NCI-H2081 (cell line): ENCODE measurements around the gene HHIPL1.

Source experiments
- DNase-seq, 2 experiments: peaks; one replicate each; lab custom pipeline; 2025; lab: John Stamatoyannopoulos, UW

The HHIPL1 gene

DNA sequence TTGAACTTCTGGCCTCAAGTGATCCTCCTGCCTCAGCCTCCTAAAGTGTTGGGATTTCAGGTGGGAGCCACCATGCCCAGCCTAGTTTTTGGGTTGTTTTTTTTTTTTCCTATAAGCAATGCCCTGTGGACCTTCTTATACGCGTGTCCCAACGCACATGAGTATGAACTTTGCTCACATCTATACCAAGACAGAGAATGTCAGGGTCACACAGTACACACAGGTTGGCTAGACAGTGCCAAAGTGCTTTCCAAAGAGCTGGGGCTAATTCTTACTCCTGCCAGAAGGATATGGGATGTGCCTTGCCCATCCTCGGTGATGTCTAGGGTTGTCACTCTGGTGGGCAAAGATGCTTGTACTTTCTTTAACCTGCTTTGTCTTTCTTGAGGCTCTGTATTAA is 33.3 kb upstream of the HHIPL1 start:
- DNase-seq, result no peak

DNA sequence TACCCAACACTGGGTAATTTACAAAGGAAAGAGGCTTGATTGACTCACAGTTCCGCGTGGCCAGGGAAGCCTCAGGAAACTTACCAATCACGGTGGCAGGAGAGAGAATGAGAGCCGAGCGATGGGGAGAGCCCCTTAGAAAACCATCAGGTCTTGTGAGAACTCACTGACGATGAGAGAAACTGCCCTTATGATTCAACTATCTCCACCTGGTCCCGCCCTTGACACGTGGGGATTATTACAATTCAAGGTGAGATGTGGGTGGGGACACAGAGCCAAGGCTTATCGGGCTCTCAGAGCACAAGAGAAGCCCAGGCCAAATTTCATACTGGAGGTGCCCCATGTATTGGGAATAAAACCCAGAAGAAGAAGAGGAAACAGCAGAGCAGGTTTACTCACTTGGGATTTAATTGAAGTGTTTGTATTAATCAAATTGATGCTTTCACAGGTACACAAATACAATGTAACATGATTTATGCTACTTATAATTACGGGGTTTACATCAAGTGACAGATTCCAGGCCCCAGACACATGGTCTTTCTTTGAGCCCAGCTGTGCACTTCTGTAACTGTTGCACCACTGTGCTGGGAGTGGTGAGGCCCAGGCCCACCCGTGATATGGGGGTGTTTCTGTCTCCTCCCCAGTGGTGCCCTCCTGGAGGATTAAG is 32.7 kb upstream of the HHIPL1 start:
- peak; percentile 57 to 72 for DNase-seq

DNA sequence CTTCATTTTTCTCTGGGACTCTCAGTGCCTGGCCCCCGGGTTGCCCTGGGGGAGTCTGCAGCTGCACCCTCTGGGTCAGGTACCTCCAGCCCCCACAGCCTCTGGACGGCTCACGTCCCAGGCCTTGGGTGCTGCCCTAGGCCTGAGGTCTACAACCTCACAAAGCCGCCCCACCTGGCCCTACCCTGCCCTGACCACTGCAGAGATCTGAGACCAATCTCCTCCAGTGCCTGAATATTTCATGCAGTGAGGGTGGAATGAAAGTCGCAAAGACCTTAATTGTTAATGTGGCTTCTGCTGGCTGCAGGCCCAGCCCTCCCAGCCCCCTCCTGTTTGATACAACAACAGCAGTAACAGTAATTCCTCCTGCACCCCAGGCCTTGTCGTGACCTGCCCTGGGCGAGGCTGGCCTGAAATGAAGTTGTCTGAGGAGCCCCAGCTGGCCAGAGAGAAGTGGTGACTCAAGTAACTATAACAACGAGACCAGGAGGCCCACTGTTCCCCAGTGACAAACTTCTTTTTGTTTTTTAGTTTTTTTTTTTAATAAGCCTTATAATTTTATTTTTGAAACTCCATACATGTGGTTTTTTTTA is 32.1 kb upstream of the HHIPL1 start:
- peak in 1 of 2 experiments; percentile 48 for DNase-seq

DNA sequence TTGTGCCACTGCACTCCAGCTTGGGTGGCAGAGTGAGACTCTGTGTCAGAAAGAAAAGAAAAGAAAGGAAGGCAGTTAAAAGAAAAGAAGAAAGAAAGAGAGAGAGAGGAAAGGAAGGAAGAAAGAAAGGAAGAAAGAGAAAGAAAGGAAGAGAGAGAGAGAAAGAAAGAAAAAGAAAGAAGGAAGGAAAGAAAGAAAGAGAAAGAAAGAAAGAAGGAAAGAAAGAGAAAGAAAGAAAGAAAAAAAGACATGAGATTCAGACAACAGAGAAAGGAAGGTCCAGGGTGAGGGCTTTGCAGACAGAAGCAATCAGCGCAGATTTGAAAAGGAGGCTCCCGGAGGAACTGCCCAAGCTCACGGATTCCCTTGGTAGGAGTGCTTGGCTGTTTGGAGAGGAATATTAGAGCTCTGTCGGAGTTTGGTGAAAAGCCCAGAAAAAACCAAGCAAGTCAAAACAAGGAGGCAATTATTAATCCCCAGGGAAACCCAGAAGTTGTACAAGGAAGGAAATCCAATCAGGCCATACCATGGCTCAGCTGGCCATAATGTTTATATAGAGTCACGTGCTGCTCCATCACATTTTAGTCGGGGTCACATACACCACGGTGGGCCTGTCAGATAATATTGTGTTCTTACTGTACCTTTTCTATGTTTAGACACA is 29.3 kb upstream of the HHIPL1 start:
- DNase-seq, result no peak

DNA sequence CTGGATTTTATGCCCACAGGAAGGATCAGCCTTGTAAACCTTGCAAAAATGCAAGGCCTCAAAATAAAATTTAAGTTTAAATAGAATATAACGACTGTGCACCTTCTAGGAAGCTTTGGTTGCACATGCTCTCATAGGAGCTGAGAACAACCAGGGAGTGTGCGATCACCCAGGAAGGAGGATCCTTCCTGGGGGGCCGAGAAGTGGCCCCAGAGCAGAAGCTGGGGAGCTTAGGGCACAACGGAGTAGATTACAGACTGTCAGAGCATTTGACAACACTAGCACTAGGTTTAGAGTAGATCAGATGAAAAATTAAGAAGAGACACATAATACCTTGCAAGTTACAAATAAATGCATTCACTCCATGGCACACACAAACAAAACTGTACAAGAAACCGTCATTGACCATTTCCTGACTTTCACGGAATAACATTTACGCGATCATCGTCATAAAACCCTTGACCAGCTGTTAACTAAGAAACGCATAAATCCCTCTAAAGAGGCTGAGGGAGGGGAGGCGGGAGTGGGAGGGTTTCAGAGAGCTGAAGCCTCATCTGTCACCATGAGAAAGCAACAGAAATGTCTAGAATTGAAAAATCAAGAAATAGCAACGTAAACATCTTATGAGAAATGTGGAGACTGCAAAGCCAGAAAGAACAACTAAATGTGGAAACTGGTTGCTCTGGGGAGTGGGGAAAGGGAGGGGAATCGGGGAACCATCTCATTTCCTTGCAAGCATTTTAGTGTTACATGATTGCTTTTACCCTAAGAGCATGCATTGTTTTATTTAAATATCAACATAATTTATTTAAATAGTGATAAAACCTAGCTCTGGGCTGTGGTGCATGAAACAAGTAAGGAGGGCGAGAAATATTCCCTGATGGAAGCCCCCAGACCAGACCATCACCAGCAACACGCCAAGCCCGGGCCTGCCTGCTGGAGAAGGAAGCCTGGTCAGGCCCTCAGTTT is 27.8 kb upstream of the HHIPL1 start:
- DNase-seq, result no peak

DNA sequence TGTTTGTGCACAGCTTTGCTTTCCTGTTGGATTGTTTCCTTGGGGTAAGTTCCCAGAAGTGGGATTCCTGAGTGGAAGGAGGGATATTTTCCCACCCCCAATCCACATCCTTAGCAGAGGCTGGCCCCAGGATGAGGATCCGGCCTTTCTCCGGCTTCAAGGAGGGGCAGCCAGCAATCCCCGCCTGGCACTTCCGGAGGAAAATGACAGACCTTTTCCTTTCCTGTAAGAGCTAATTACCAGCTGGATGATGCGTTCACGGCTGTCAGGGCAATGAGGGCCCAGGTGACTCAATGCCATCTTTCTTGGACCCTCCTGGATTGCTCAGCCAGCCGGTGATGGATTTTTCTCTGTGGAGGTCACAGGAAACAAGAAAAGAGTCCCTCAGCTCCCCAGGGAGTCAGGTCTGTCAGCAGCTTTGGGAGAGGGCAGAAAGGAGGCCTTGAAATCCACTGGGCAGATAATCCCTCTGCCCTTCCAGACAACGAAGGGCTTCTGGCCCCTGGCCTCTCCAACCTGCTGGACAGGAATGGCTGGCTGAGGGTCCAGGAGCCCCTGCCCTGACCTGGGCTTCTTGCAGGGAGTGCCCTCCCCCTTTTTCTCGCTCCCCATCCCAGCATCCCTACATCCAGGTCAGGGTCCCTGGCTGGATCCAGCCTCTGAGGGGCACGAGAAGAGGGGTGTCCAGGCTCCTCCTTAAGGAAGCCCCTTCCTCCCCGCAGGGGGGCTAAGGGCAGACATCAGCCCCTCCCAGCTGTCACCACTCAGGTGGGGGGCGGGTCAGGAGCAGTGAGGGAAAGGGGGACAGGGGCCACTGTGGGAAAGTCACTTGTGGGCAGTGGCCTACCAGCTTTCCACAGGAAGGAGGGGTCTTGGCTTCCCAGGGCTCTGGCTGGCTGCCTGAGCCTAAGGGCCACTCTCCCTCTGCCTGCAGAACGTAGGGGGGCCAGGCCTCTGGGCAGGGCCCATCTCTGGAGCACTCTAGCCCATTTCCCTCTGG is 24.8 kb upstream of the HHIPL1 start:
- DNase-seq, result peak in 1 of 2 experiments; percentile 41

DNA sequence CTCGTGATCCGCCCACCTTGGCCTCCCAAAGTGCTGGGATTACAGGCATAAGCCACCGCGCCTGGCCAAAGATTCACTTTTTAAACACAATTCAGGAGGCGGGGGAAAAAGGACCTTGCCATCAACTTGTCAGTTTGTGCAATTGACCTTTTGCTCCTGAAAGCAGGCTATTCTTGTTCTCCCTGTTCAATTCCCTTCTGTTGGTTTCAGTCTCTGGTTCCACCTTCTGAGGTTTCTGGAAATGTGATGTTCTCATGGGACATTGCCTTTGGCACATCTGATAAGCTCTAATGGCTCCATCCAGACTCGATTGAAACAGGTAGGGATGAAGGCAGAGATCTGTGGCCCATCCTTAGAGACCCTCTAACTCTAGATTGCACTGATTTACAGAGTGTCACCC is 23.0 kb upstream of the HHIPL1 start:
- no peak for DNase-seq

DNA sequence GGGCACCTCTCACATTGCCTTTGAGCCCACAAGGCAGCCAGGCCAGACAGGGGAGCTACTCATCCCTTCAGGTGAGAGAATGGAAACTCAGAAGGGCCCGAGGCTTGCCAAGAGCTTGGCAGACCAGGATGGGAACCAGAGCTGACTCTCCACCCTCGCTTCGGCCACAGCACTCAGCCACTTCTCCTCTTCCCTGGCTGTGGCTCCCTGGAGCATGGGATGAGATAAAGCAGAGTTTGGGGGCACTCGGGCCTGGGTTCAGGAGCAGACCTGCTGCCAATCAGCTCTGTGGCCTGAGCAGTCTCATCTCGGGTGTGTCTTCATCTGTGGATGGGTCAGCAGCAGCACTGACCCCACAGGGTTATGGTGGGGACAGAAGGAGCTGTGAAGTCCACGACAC is 20.9 kb upstream of the HHIPL1 start:
- DNase-seq, result no peak

DNA sequence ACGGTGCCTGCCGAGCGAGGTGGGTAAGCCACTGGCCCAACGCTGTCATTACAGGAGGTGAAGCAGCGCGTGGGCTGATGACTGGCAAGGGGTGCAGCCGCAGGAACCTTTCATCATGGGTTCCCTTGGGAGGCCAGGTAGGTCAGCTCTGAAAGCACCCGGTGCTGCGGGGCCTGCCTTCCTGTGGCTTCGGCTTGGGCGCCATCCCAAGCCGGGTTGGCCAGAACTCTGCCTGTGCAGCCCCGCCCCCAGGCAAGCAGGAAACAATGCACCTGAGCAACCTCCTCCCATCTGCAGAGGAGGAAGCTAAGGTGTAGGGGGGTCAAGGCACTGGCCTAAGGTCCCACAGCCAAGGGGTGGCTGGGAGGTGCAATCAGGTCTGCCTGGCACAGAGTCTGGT is 20.0 kb upstream of the HHIPL1 start:
- no peak for DNase-seq

DNA sequence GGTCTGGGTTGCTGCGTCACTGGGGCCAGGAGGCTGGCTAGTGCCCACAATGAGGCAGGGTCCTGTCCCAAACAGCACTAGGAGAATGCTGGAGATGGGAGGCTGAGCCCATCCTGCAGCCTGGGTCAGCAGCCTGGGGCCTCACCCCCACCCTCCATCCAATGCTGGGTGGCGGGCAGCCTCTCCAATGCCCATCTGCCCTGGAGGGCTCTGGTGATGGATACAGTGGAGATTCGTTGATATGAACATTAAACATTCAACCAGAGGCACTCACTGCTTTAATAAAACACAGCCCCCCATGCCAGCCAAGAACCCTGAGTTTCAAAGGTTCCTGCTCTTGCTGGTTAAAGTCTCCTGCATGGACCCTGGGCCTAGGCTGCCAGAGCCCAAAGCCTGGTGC is 19.5 kb upstream of the HHIPL1 start:
- DNase-seq, result no peak

DNA sequence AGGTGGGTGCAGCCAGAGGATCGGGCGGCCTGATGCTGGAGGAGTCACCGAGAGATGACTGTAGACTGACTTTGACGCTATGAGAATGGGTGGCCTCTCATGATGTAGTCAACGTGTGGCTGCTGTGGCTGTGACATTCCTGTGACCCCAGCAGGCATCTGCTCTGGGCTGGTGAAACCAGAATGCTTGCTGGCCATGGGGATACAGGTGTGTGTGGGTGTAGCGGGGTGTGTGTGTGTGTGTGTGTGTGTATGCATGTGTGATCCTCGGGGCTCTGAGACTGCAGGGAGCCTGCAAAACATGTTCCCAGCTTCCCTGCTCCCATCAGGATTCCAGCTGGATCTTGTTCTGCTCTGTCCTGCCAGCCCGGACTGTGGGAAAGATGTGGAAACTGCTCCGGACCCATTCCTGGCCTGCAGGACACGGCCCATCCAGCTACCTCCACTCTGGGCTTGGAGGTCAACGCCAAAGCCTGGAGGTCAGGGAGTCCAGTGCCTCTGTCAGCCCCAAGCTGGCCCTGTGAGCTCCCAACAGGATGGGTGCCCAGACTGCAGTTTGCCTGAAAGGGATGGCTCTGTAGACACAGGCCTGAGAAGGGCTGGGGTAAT is 18.8 kb upstream of the HHIPL1 start:
- no peak for DNase-seq

DNA sequence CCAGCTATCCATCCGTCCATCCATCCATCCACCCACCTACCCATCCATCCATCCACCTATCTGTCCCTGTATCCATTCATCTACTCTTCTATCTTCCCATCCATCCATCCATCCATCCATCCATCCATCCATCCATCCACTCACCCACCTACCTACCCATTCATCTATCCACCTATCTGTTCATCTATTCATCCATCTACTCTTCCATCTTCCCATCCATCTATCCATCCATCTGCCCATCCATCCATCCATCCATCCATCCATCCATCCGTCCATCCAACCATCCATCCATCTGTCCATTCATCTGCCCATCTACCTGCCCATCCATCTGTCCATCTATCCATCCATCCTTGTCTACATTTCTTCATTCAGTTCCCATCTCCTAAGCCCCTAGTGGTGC is 17.8 kb upstream of the HHIPL1 start:
- DNase-seq, result no peak

DNA sequence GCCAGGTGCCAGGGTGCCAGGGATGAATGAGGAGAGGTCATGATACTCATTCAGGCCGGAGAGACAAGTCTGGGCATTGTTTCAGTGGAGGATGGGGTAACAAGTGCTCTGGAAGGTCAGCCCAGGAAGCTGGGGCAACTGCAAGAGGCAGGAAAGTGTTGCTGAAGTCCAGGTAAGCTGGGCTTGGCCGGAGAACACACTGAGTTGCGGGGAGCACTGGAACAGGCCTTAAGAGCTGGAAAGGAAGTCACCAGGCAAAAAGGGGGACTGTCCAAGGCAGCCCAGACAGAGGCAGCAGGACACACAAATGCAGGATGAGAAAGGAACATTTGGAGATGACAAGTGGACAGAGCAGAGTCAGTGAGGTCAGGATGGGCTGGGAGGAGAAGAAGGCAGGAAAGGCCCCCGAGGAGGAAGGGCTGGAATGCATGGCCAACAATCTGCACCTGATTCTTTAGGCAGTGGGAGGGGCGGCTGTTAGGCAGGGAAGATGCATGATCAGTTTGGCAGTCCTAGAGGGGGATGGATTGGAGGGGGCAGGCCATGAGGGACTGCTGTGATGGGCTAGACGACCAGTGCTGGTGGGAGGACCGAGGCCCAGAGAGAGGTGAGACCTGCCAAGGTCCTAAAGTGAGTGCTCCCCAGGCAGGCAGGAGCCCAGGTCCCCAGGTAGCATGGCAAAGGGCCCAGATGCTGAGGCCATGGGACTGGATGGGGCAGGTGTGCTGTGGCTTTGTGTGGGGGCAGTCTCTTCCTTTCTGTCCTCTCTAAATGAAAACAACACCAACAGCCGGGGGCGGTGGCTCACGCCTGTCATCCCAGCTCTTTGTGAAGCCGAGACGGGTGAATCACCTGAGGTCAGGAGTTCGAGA is 17.2 kb upstream of the HHIPL1 start:
- no peak for DNase-seq

DNA sequence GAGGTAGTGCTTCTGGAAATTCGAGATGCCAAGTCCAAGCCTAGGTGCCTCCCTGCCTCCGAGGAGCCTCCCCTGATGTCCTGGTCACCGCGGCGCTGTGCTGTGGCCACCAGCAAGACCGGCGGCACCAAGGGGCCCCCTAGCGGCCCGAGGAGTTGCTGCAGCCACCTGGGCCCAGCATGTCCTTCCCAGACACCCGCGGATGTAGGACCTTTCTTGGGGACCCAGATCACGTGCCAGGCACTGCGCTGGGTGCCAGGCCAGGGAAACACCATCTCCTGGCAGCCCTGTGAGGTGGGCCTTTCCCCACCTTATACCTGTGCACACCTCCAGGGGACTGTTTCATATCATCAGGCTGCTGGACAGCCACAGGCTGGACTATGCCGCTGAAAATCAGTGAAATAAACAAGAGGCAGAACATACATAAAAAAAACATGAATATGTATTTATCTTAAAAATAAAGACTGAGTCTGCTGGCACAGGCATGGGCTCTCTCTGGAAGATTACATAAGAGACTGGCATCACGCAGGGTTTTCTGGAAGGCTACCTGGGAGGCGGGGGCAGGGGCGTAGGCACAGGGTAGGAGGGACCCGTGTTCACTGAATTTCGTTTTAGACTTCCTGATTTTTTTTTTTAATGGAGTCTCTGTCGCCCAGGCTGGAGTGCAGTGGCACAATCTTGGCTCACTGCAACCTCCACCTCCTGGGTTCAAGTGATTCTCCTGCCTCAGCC is 15.9 kb upstream of the HHIPL1 start:
- peak; percentile 72 to 76 for DNase-seq

DNA sequence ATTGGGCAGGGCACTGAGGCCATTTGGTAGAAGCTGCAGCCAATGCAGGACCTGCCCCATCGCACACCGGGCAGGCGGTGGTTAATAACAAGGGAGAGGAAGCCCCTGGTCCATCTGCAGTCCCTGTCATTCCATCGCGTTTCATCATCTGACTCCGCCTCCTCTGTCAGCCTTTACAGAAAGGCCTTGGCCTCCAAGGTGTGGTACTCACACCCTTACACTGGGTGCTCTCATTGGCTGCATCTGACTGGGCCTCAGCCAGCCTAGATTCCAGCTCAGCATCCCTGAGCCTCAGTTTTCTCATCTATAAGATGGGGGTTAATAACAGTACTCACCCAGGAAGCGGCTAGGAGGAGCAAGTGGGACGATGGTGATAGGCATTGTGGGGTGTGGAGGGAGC is 14.7 kb upstream of the HHIPL1 start:
- DNase-seq, result no peak

DNA sequence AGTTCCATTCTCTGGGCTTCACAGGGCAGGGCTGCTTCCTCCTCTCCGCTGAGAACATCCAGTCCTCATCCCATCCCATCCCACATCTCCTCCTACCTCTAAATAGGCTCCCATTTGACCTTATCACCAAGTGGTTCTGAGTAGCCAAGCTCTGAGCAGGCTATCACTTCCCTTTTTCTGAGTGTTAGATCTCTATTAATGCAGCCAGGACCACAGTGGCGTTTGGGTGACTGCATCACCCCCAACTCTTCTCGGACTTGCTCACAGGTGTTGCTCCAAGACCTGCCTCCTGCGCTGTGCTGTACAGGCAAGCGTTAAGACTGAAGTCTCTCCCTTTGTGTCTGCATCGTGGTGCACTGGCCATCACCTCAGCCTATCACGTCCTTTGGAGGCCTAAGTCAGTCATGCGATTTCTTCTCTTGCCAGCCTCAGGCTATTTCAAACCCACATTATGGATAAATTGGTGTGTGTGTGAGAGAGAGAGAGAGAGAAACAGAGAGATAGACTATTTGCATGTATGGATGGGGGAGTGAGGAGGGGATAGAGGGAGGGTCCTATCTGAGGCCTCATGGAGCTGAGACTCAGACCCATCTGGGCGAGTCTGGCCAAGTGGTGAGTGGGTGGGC is 12.4 kb upstream of the HHIPL1 start:
- no peak for DNase-seq

DNA sequence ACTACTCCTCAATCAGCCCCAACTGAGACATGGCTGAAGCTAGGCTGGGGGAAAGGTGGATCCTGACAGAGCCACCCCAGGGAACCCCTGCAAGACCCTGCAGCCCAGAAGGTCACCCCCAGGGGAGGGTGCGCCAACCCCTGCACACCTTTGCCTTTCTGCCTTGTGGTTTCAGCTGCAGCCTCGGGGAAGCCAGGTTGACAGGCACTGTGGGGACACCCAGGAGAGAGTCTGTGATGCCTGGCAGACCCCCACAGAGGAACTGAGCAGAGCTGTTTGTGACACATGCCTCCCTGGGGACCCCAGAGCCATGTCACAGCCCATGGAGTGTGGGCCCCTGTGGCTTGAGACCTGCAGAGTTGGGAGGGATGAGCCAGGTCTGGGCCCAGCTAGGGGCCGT is 11.8 kb upstream of the HHIPL1 start:
- DNase-seq, result no peak

DNA sequence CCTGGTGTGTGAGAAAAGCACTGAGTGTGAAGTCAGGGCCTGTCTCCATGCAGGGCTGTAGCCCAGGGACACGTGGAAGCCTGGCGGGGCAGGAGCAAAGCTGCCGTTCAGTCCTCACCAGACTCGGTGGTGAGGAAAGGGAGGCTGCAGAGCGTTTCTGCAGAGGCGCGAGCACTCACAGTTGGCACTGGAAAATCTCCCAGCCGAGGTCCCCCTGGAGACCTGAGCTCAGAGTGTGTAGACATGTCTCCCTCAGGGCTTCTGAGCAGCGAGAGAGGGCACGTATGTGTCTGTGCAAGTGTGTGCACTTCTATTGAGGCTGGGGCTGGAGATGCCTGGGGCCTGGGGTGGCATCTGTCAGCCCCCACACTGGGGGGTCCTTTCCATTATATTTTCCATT is 11.0 kb upstream of the HHIPL1 start:
- no peak for DNase-seq

DNA sequence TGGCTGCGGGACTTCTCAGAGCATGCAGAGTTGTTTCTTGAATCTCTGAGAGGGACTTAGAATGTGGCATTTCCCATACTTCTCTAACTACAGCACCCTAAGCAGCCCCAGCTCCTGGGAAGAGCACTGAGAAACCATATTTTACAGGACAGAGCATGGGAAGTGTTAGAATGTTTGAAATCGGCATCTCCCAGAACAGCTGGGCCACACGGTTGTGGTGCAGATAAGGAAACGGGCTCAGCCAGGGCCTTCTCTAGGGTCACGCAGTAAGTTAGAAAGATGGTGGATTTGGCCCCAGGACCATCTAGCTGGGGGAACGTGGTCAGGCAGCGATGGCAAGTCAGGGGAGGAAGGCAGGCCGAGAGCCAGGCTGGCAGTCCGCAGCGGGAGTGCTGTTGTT is 10.5 kb upstream of the HHIPL1 start:
- no peak for DNase-seq
